ENCODE results near the gene RTN4.

Gene RTN4

DNA sequence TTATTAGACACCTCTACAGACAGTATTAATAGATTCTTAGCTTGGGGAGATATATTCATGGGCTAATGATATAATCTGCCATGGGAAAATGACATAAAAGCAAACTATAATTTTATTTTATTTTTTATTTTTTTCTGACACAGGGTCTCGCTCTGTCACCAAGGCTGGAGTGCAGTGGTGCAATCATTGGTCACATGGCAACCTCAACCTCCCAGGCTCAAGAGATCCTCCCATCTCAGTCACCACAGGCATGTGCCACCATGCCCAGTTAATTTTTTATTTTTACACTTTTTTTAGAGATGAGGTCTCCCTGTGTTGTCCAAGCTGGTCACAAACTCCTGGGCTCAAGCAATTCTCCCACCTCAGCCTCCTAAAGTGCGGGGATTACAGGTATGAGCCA, 39.3 kb downstream of the RTN4 start:
- TF ChIP-seq, protein P1, sequence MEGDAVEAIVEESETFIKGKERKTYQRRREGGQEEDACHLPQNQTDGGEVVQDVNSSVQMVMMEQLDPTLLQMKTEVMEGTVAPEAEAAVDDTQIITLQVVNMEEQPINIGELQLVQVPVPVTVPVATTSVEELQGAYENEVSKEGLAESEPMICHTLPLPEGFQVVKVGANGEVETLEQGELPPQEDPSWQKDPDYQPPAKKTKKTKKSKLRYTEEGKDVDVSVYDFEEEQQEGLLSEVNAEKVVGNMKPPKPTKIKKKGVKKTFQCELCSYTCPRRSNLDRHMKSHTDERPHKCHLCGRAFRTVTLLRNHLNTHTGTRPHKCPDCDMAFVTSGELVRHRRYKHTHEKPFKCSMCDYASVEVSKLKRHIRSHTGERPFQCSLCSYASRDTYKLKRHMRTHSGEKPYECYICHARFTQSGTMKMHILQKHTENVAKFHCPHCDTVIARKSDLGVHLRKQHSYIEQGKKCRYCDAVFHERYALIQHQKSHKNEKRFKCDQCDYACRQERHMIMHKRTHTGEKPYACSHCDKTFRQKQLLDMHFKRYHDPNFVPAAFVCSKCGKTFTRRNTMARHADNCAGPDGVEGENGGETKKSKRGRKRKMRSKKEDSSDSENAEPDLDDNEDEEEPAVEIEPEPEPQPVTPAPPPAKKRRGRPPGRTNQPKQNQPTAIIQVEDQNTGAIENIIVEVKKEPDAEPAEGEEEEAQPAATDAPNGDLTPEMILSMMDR (IDR thresholded peaks at IDR 0.05; ENCODE audit: low read depth, low read length, missing control alignments), result no peak
- DNase-seq (ENCODE audit: extremely low read depth, low read depth), result no peak
- no peak overlapping the region for H3K4me3 ChIP-seq (replicated peaks; ENCODE audit: low read depth, low read length)

DNA sequence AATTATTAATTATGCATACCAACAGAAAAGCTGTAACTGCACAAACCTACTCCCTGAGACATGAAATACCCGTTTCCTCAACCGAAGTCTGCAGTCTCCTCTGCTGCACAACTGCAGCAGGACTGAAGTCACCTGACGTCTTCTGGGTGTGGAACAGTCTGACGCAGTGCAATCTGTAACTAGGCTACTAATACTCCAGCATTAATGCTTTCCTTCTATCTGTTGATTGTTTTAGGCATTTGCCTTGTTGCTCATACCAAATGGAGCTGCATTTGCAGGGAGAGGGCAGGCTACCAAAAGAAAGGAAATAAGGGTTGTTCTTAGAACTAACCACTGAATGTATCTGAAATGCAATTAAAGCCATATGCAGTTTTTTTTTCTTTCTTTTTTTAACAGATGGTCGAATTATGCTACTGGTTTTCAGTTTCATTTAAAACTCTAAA, 40.1 kb downstream of the RTN4 start:
- H3K4me3 ChIP-seq (replicated peaks; ENCODE audit: low read depth, low read length), result 0 out of 2 replicates have a peak overlapping the region, but pooled peaks have one; percentile 0
- peak; percentile 52 for DNase-seq (ENCODE audit: extremely low read depth, low read depth)
- TF ChIP-seq, protein P1 (IDR thresholded peaks at IDR 0.05; ENCODE audit: low read depth, low read length, missing control alignments), result no peak

DNA sequence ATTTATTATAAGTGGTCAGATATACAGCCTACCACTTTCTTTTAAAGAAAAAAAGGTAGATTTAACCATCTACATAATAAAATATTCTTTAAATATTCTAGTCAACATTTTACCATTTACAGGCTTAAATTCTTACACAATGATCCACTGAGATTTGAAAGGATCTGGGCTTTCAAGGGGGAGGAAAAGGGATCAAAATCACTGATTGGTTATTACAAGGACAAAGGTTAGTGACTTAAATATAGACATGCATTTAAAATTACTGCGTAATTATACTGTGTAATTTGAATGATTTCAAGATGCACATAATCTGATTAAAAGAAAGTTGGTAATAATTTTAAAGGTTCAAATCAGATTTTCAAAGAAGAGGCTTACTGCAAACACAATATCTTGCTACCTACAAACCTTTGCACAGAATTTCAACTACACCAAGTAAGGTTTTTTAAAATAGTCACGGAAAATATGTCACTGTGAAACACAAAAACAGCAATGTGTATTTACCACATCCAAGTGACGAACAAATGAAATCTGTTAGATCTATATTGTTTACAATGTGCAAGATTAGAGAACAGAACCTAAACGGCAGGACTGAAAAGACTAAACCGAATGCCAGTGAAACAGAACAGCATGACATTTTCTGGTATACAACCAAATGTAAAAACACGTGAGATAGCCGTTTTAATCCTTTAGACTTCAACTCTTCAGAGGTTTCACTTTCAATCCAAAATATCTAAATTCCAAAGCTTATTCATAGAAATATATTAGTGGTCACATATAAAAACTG, 40.8 kb downstream of the RTN4 start:
- TF ChIP-seq, protein P1 (IDR thresholded peaks at IDR 0.05; ENCODE audit: low read depth, low read length, missing control alignments), result no peak
- no peak for DNase-seq (ENCODE audit: extremely low read depth, low read depth)
- no peak overlapping the region for H3K4me3 ChIP-seq (replicated peaks; ENCODE audit: low read depth, low read length)

DNA sequence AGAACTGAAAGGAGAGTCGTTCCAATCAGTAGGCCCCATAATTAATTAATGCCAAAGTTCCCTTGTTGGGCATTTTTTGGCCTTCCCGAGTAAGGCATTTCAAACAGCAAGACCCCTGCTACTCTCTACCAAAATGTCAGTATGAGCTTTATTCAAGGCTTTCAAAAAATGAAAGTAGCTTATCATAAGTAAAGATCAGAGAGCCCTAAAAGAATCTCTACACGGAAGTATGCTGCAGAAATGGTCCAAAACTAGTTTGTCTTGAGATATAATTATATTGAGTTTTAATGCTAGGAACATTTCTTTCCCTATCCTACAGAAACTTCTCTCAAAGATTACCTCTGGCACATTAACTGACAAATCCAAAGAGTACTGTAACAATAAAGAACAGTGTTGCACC, 43.9 kb downstream of the RTN4 start:
- DNase-seq (ENCODE audit: extremely low read depth, low read depth), result no peak
- TF ChIP-seq, protein P1 (IDR thresholded peaks at IDR 0.05; ENCODE audit: low read depth, low read length, missing control alignments), result no peak
- no peak overlapping the region for H3K4me3 ChIP-seq (replicated peaks; ENCODE audit: low read depth, low read length)

DNA sequence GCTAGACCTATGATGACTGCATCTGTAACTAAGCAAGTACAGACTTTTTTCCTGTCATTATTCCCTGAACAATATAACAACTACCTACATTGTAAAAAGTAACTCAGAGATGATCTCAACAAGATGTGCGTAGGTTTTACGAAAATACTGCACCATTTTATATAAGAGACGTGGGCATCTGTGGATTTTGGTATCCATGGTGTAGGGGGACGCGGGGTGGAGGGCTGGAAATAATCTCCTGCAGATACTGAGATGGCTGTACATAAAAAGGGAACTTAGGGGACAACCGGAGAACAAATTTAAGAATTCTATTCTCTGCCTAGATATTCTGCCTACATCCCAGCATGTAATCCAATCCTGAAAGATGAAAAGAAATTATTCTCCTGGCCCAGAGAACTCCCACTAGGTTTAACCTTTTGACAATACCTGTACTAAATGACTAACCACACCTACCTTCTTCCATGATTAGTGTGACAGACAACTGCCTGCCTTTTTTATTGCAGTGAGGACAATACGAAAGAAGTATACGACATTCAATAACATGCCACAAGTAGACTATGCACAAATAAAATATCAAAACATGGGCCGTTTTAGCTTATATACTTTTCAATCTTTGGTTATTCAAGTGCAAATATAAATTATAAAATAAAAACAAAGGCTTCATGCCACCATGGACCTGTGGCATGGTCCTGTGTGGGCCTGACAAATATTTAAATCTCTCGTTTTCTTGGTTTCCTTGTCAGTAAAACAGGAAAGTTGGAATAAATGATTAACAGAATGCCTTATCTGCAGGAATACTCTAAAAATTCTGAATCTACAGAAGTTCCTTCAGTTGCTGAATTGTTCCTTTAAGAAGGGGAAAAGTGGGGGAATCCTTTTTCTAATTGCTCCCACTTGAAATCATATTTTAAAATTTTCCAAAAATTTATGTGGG, 46.3 kb downstream of the RTN4 start:
- TF ChIP-seq, protein P1 (IDR thresholded peaks at IDR 0.05; ENCODE audit: low read depth, low read length, missing control alignments), result no peak
- DNase-seq (ENCODE audit: extremely low read depth, low read depth), result no peak
- no peak overlapping the region for H3K4me3 ChIP-seq (replicated peaks; ENCODE audit: low read depth, low read length)

DNA sequence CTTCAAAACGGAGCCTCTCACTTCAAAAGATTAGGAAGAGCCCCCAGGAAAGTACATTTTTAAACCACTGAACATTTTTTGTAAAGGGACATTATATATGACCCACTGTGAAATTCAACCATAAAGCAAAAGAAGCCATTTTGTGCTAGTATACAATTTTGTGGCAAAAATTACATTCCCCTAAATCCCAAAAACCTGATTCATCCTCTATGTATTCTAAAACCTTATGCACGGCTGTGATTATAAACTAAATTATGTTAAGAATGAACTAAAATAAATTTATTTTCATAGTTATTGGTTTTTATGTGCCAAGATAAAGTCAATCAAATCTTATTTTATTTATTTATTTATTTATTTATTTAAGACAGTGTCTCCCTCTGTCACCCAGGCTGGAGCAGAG, 48.5 kb downstream of the RTN4 start:
- no peak for DNase-seq (ENCODE audit: extremely low read depth, low read depth)

More for the DNA sequence above, 48.5 kb downstream of the RTN4 start:
- H3K4me3 ChIP-seq (replicated peaks; ENCODE audit: low read depth, low read length), result no peak overlapping the region
- TF ChIP-seq, protein P1 (IDR thresholded peaks at IDR 0.05; ENCODE audit: low read depth, low read length, missing control alignments), result no peak

Measured in HFF-Myc (cell line).